NCI-H2196 (cell line): ENCODE data around the gene ACVR2B.
"Not testable (repeated sequence)": the region's sequence is repeated elsewhere in the genome, so short reads cannot be mapped to it uniquely, and the experiment has no call there.

Experiments used
- DNase-seq: peaks from one replicate; lab custom pipeline; 2025; ENCODE audit not compliant: unreplicated experiment; lab: John Stamatoyannopoulos, UW

The ACVR2B gene

GRCh38 chr3:38453075-38453912 lies at the start of gene ACVR2B:
Gene ACVR2B (plus strand): TSS chr3:38453890. CDS start chr3:38454323, 433 bp downstream.
- DNase-seq, result peak; percentile 63

GRCh38 chr3:38404286-38404685 lies 49.4 kb upstream of the ACVR2B start:
- no peak for DNase-seq

GRCh38 chr3:38411591-38411990 lies 42.1 kb upstream of the ACVR2B start:
- no peak for DNase-seq

GRCh38 chr3:38420758-38421157 lies 32.9 kb upstream of the ACVR2B start:
- DNase-seq, result not testable (repeated sequence)

GRCh38 chr3:38421679-38422336 lies 31.9 kb upstream of the ACVR2B start:
- no peak for DNase-seq

- not testable (repeated sequence) for DNase-seq
Observed at GRCh38 chr3:38426798-38427426, 26.8 kb upstream of the ACVR2B start.

GRCh38 chr3:38432871-38433658 lies 20.6 kb upstream of the ACVR2B start:
- DNase-seq, result not testable (repeated sequence)

- not testable (repeated sequence) for DNase-seq
Observed at GRCh38 chr3:38433661-38434060, 20.0 kb upstream of the ACVR2B start.

- DNase-seq, result not testable (repeated sequence)
Observed at GRCh38 chr3:38438436-38439069, 15.1 kb upstream of the ACVR2B start.

GRCh38 chr3:38443205-38443604 lies 10.5 kb upstream of the ACVR2B start:
- not testable (repeated sequence) for DNase-seq

- DNase-seq, result no peak
Observed at GRCh38 chr3:38446085-38446686, 7.5 kb upstream of the ACVR2B start.

GRCh38 chr3:38446812-38447211 lies 6.9 kb upstream of the ACVR2B start:
- no peak for DNase-seq

GRCh38 chr3:38450853-38451252 lies 2.8 kb upstream of the ACVR2B start:
- no peak for DNase-seq

- DNase-seq, result no peak
Observed at GRCh38 chr3:38453913-38454177, 155 bp downstream of the ACVR2B start.

- no peak for DNase-seq
Observed at GRCh38 chr3:38454178-38454883, 641 bp downstream of the ACVR2B start.

GRCh38 chr3:38454884-38455638 lies 1.4 kb downstream of the ACVR2B start:
- DNase-seq, result peak; percentile 45

GRCh38 chr3:38455639-38456430 lies 2.1 kb downstream of the ACVR2B start:
- no peak for DNase-seq
